ENCODE measurements around the gene CT47C1. TPM values are rescaled to one million over a fixed set of nuclear protein-coding genes. Genes with fewer than 3 reads are reported as not detected.

The CT47C1 gene
- total RNA-seq, 1 donor from 2014 or later: not detected

DNA sequence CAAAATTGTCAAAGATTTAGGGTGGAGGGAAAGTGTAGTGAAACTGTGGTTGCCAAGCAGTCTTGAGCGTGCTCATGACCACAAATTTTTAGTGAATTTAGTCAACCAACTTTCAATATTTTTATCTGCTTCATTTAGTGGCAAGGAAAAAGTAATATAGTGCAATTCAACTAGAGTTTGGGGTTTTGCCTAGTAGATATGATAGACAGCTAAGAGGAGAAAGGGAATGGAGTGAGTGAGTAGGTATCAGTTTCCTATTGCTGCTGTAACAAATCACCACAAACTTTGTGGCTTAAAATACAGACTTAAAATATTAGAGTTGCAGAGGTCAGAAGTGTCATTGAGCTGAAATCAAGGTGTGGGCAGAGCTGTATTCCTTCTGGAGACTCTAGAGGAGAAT lies 3.7 kb upstream of the CT47C1 start:
- H3K4me3 ChIP-seq: no peak overlapping the region
- H3K9me3 ChIP-seq: no peaks in the 10 kb centered on the region
- H3K36me3 ChIP-seq: no peaks in the 10 kb centered on the region
- TF ChIP-seq, protein P1, sequence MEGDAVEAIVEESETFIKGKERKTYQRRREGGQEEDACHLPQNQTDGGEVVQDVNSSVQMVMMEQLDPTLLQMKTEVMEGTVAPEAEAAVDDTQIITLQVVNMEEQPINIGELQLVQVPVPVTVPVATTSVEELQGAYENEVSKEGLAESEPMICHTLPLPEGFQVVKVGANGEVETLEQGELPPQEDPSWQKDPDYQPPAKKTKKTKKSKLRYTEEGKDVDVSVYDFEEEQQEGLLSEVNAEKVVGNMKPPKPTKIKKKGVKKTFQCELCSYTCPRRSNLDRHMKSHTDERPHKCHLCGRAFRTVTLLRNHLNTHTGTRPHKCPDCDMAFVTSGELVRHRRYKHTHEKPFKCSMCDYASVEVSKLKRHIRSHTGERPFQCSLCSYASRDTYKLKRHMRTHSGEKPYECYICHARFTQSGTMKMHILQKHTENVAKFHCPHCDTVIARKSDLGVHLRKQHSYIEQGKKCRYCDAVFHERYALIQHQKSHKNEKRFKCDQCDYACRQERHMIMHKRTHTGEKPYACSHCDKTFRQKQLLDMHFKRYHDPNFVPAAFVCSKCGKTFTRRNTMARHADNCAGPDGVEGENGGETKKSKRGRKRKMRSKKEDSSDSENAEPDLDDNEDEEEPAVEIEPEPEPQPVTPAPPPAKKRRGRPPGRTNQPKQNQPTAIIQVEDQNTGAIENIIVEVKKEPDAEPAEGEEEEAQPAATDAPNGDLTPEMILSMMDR (IDR thresholded peaks at IDR 0.05): no peak
- intact Hi-C loops (cut with DNase I): loop anchor here (10.0 kb wide), 1 partner anchor 224 kb away; no protein-coding TSS in a partner anchor
- ATAC-seq (no peak), DNase-seq (no peak)
- no peak overlapping the region for H3K27ac ChIP-seq
- H3K4me1 ChIP-seq: no peaks in the 10 kb centered on the region
- H3K27me3 ChIP-seq (ENCODE audit: low read depth): no peaks in the 10 kb centered on the region

DNA sequence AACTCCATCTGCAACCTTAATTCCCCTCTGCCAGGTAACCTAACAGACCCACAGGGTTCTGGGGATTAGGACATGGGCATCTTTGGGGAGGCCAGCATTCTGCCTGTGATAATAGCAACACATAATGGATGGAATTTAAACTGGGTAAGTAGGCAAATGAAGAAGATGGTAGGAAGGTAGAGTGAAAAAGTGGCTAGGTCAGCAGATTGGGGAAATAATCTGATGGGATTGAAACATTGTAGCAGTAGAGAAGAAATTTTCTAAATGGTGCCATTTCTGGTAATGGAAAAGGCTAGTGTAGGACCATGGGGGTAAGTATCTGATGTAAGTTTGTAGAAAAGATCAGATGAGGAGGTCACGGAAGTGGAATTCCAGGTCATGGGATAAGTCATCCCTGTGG lies 3.0 kb upstream of the CT47C1 start:
- ATAC-seq (no peak), DNase-seq (no peak)
- Histone ChIP-seq H3K9me3 (no peaks in the 10 kb centered on the region), H3K4me3 (no peak overlapping the region), H3K36me3 (no peaks in the 10 kb centered on the region), H3K27me3 (ENCODE audit: low read depth) (no peaks in the 10 kb centered on the region), H3K4me1 (no peaks in the 10 kb centered on the region), H3K27ac (no peak overlapping the region)
- TF ChIP-seq, protein P1 (IDR thresholded peaks at IDR 0.05): no peak
- intact Hi-C loops (cut with DNase I): loop anchor here (10.0 kb wide), 1 partner anchor 225 kb away; no protein-coding TSS in a partner anchor

DNA sequence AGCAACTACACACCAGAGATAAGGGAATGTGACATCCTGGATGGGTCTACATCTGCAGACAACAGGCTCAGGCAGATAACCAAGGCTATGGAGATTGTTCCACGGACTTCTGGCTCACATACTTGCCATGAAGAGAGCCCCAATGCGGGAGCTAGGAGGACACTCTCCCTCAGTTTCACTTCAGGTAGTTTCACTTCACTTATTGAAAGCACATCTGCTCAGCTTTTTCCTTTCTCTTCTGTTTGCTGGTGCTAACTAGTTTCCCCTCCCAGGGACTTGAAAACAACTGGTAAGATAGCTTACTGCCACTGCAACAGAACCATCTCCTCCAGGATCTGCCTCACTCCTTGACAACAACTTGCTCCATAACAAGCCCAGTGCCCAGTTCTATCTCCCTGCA lies 1.4 kb upstream of the CT47C1 start:
- no peaks in the 10 kb centered on the region for H3K9me3 ChIP-seq

GRCh38 chrX:119073200-119073905 lies 560 bp downstream of the CT47C1 start:
- H3K4me3 ChIP-seq: no peak overlapping the region
- H3K9me3 ChIP-seq: no peaks in the 10 kb centered on the region
- ATAC-seq (no peak), DNase-seq (no peak)
- H3K4me1 ChIP-seq: no peaks in the 10 kb centered on the region
- intact Hi-C loops (cut with DNase I): no loop called here
- no peak overlapping the region for H3K27ac ChIP-seq
- H3K36me3 ChIP-seq: no peaks in the 10 kb centered on the region
- no peaks in the 10 kb centered on the region for H3K27me3 ChIP-seq (ENCODE audit: low read depth)
- TF ChIP-seq, protein P1 (IDR thresholded peaks at IDR 0.05): no peak

More for the DNA sequence above, 1.4 kb upstream of the CT47C1 start:
- Histone ChIP-seq H3K4me1 (no peaks in the 10 kb centered on the region), H3K36me3 (no peaks in the 10 kb centered on the region), H3K4me3 (no peak overlapping the region), H3K27ac (no peak overlapping the region), H3K27me3 (ENCODE audit: low read depth) (no peaks in the 10 kb centered on the region)
- intact Hi-C loops (cut with DNase I): no loop called here
- DNase-seq: no peak
- ATAC-seq: no peak
- TF ChIP-seq, protein P1 (IDR thresholded peaks at IDR 0.05): no peak

- TF ChIP-seq, protein P1 (IDR thresholded peaks at IDR 0.05): no peak
- Histone ChIP-seq H3K9me3 (no peaks in the 10 kb centered on the region), H3K27me3 (ENCODE audit: low read depth) (no peaks in the 10 kb centered on the region), H3K36me3 (no peaks in the 10 kb centered on the region), H3K4me1 (no peaks in the 10 kb centered on the region), H3K4me3 (no peak overlapping the region), H3K27ac (no peak overlapping the region)
- intact Hi-C loops (cut with DNase I): no loop called here
- ATAC-seq (no peak), DNase-seq (no peak)
Observed at GRCh38 chrX:119073911-119074310, 1.1 kb downstream of the CT47C1 start.
